MG63 (cell line): ENCODE measurements around the gene FUT1. TPM values are rescaled to one million over a fixed set of nuclear protein-coding genes. Genes with fewer than 3 reads are reported as not detected.
"Not testable (repeated sequence)": the region's sequence is repeated elsewhere in the genome, so short reads cannot be mapped to it uniquely, and the experiment has no call there.

Experiments
- DNase-seq: peaks from one replicate; pipeline ENCODE4 v3.0.0-alpha.2; 2020
- H3K27me3 ChIP-seq: fragments of 250-450 bp; sonication (Bioruptor Pico); 2 replicates; pipeline ENCODE4 v1.5.1; 2020; ENCODE audit warnings: mild to moderate bottlenecking, moderate library complexity
- H3K36me3 ChIP-seq: fragments of 250-450 bp; sonication (Bioruptor Pico); 2 replicates; pipeline ENCODE4 v1.5.1; 2020; ENCODE audit warnings: mild to moderate bottlenecking, moderate library complexity
- H3K4me3 ChIP-seq: fragments of 250-450 bp; sonication (Bioruptor Pico); 2 replicates; pipeline ENCODE4 v1.5.1; 2020; ENCODE audit warnings: mild to moderate bottlenecking, moderate library complexity
- H3K9me3 ChIP-seq: fragments of 250-450 bp; sonication (Bioruptor Pico); 2 replicates; pipeline ENCODE4 v1.5.1; 2020; ENCODE audit warnings: mild to moderate bottlenecking, moderate library complexity
- total RNA-seq: library from RNA; depleted of rRNA; stranded (reverse); fragments of >200 nt; shearing (Covaris generic); gene quantifications from 2 replicates; pipeline ENCODE4 v1.2.3, GENCODE V29; 2014; ENCODE audit warnings: low replicate concordance; rRNA removed

The FUT1 gene
- total RNA-seq: 0.07 and 0.16 TPM in 2 replicates

DNA sequence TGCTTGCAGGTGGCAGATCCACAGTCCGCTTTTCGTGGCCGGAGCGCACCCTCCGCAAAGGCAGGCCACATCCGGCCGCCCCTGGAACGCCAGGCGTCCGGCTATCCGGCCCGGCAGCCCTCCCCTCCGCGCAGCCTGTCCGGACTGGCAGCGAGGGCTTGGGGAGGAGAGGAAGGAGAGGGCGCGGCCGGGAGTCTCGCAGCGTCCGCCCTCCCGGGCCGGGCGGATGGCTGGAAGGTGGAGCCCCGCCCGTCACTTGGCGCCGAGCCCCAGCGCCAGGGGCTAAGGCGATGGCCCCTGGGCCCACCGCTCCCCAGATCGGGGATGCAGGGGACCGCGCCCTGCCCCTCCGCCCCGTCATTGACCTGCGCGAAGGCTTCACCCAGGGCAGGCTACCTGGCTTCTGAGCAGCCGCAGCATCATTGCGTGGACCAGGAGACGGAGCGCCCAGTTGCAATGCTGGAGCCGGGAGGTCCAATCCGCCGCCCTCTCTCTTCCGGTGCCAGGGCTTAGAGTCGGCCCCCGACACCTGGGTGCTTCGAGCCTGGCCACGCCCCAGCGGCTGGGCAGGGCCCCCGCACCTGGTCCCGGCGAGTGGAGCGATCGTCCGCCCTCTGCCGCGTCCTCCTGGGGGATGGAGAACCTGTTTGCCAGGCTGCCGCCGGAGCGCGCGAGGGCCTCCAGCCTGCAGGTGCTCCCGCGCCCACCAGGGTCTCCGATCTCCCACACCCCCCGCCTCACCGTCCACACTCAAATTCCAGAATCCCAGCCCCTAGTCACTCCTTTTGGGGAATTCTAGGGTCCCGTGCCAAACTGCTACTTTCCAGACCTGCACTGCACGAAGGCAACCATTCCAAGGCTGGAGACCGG lies at the start of gene FUT1:
FUT1 (minus strand) TSS at position 146 of the 870 bp plus-strand sequence. CDS start 1,360 bp downstream, outside the sequence.
- peak within 1 kb of the TSS; percentile 24 for H3K4me3 ChIP-seq
- H3K27me3 ChIP-seq: no peaks in the 10 kb centered on the region
- peak; percentile 64 for DNase-seq
- H3K9me3 ChIP-seq: no peaks in the 10 kb centered on the region
- no peaks in the 10 kb centered on the region for H3K36me3 ChIP-seq

DNA sequence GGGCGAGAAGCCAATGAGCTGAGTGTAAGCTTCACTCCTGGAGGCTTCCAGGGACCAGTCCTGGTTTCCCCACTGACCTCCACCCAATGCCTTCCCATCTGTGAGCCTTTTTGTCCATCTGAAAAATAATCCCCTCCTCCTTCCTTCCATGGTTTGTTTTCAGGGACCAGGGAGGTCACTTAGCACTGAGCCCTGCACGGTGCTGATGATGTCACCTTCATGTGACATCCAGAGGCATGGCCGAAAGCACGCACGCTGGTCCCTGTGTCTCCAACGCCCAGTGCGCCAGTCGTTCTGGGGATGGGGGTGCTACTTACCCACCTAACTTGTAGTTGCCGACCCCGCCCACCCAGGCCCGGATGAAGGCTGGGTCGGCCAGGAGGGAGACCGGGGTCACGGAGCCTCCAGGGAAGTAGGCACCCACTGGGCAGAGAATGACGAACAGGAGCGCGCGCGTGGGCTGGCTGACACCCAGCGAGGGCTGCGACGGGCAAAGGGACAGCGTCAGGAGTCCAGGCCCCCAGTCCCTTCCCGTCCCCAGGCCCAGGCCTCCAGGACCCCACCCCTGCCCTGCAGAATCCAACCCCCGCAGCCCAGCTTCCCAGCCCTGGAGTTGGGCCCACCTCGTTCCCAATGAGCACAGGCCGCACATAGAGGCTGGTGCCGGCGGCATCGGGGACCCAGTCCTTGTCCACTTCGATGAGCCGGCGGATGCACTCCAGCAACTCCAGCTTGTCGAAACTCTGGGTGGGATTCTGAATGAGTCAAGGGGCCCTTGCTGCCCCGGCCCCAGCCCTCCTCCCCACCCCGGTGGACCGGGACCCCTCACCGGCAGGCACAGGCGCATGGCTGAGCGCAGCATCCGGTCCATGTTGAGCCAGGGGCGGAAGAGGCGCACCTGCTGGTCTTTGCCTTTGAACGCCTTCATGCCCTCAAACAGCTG lies 47.2 kb upstream of the FUT1 start:
- DNase-seq: no peak
- H3K27me3 ChIP-seq: no peaks in the 10 kb centered on the region

GRCh38 chr19:48798937-48799336 lies 46.5 kb upstream of the FUT1 start:
- H3K4me3 ChIP-seq: no peak overlapping the region
- no peak for DNase-seq
- peaks cover 5% of the 10 kb centered on the region for H3K36me3 ChIP-seq
- H3K27me3 ChIP-seq: no peaks in the 10 kb centered on the region
- no peaks in the 10 kb centered on the region for H3K9me3 ChIP-seq

More for the DNA sequence above, 47.2 kb upstream of the FUT1 start:
- Histone ChIP-seq H3K9me3 (no peaks in the 10 kb centered on the region), H3K36me3 (peaks cover 5% of the 10 kb centered on the region), H3K4me3 (no peak overlapping the region)

GRCh38 chr19:48797103-48797502 lies 44.7 kb upstream of the FUT1 start:
- H3K4me3 ChIP-seq: no peak overlapping the region
- no peak for DNase-seq
- no peaks in the 10 kb centered on the region for H3K27me3 ChIP-seq
- peaks cover 5% of the 10 kb centered on the region for H3K36me3 ChIP-seq
- no peaks in the 10 kb centered on the region for H3K9me3 ChIP-seq

DNA sequence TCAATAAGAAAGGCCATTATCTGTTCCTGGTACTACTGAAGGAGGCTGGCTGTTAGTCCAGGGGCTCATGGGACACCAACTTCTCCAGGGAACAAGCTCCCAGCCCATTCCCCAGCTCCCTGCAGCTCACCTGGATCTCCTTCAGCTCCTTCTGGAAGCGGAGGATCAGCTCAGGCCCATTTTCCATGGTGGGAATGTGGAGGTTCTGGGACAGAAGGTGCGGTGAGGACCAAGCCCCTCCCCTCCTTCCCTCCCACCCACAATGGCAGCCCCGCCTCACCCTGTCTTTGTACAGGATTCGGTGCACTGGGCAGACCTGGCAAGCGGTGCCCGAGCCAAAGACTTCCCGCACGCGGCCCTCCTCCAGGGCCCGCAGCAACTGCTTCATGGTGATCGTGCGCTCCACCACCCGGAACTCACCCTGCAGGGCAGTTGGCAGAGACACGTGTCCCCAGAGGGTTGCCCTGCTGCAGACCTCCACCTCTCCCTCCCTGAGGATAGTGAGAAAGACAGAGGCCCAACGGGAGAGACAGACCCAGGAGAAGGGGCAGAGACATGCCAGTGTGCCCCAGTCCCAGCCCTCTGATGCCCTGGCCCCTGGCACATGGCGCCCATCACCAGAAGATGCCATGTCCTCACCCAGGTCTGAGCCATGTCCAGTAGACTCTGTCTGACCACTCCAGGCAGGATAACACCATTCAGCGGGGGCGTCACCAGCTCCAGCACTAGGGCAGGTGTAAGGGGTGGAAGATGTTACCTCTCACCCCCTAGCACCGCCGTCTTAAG lies 44.0 kb upstream of the FUT1 start:
- Histone ChIP-seq H3K27me3 (no peaks in the 10 kb centered on the region), H3K4me3 (no peak overlapping the region), H3K9me3 (no peaks in the 10 kb centered on the region), H3K36me3 (peaks cover 5% of the 10 kb centered on the region)
- no peak for DNase-seq

GRCh38 chr19:48795685-48796070 lies 43.2 kb upstream of the FUT1 start:
- H3K9me3 ChIP-seq: no peaks in the 10 kb centered on the region
- no peak overlapping the region for H3K4me3 ChIP-seq
- DNase-seq: peak; percentile 62
- H3K27me3 ChIP-seq: no peaks in the 10 kb centered on the region
- H3K36me3 ChIP-seq: peaks cover 5% of the 10 kb centered on the region

DNA sequence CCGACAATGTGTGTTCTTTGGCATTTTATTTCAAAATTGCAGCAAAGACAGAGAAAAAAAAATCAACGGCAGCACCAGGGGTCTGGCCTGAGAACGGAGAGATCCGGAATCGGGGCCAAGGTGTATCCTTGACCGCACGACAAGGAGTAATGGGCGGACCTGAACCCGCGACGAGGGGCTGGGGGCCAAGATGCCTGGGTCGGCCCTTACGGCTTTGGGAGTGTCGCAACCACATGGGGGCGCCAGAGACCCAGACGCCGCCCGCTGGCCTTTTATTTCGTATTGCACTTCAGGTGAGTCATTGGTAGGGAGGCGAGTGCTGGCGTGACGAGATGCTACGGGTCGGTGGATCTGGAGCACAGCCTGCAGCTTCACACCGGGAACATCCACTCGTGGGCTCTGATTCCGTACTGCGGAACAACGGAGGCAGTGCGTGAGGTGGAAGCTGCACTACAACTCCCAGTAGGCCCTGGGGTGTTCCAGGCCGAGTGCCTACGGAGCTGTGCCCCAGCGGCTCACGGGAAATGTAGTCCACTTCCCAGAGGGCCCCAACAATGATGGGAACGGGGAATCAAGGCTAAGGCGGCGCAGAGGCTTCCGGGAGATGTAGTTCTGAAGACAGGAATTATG lies 42.7 kb upstream of the FUT1 start:
- DNase-seq: peak; percentile 94
- no peaks in the 10 kb centered on the region for H3K9me3 ChIP-seq
- H3K36me3 ChIP-seq: peaks cover 5% of the 10 kb centered on the region
- peak overlapping the region; percentile 40 for H3K4me3 ChIP-seq
- H3K27me3 ChIP-seq: no peaks in the 10 kb centered on the region

- H3K27me3 ChIP-seq: no peaks in the 10 kb centered on the region
- H3K36me3 ChIP-seq: peaks cover 1% of the 10 kb centered on the region
- no peaks in the 10 kb centered on the region for H3K9me3 ChIP-seq
- DNase-seq: no peak
- H3K4me3 ChIP-seq: no peak overlapping the region
These were observed 41.9 kb upstream of the FUT1 start for GRCh38 chr19:48794291-48794690.

- Histone ChIP-seq H3K9me3 (no peaks in the 10 kb centered on the region), H3K4me3 (no peak overlapping the region), H3K36me3 (no peaks in the 10 kb centered on the region), H3K27me3 (no peaks in the 10 kb centered on the region)
- DNase-seq: no peak
These were observed 40.8 kb upstream of the FUT1 start for GRCh38 chr19:48793271-48793670.

GRCh38 chr19:48787331-48787730 lies 34.9 kb upstream of the FUT1 start:
- not testable (repeated sequence) for H3K4me3 ChIP-seq, H3K27me3 ChIP-seq, H3K9me3 ChIP-seq, H3K36me3 ChIP-seq, DNase-seq

GRCh38 chr19:48786422-48786821 lies 34.0 kb upstream of the FUT1 start:
- not testable (repeated sequence) for H3K27me3 ChIP-seq, H3K4me3 ChIP-seq, H3K9me3 ChIP-seq, H3K36me3 ChIP-seq, DNase-seq

DNA sequence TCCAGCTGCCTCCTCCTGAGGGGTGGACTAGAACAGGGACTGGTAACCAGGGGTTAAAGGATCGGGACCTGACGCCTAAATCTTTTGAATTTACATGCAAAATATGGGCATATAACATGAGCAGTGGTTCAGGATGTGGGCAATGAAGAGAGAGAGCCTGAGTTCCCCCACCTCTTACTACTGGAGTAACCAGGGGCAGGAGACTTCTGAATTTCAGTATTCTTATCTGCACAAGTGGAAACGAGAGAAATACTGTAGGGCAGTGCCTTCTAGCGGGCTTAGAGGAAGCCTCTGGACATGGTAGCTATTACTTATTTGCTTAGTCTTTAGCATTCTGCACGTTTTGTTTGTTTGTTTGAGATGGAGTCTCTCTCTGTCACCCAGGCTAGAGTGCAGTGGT lies 32.1 kb upstream of the FUT1 start:
- DNase-seq: no peak
- no peaks in the 10 kb centered on the region for H3K9me3 ChIP-seq
- H3K36me3 ChIP-seq: no peaks in the 10 kb centered on the region

DNA sequence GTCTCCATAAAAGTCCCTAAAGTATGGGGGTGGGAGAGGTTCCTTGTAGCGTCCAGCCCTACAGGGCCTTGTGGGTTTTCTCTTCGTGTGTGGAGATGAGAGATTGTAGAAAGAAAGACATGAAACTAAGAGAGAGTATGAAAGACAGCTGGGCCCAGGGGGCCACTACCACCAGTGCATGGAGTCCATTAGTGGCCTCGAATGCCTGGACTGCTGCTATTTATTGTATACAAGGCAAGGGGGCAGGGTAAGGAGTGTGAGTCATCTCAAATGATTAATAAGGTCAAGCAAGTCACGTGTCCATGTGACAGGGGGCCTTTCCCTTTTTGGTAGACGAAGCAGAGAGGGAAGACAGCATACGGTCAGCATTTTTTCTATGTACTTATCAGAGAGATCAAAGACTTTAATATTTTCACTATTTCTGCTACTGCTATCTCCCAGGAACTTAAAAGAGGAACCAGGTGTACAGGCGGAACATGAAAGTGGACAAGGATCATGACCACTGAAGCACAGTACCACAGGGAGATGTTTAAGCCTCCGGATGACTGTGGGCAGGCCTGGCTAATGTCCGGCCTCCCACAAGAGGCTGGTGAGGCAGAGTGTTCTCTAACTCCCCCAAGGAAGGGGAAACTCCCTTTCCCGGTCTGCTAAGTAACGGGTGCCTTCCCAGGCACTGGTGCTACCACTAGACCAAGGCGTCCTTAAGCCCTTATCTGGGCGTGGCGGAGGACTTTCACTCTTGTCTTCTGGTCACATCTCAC lies 28.4 kb upstream of the FUT1 start:
- no peaks in the 10 kb centered on the region for H3K36me3 ChIP-seq
- no peaks in the 10 kb centered on the region for H3K27me3 ChIP-seq
- no peak overlapping the region for H3K4me3 ChIP-seq
- no peak for DNase-seq
- H3K9me3 ChIP-seq: no peaks in the 10 kb centered on the region

More for the DNA sequence above, 32.1 kb upstream of the FUT1 start:
- no peaks in the 10 kb centered on the region for H3K27me3 ChIP-seq
- no peak overlapping the region for H3K4me3 ChIP-seq

DNA sequence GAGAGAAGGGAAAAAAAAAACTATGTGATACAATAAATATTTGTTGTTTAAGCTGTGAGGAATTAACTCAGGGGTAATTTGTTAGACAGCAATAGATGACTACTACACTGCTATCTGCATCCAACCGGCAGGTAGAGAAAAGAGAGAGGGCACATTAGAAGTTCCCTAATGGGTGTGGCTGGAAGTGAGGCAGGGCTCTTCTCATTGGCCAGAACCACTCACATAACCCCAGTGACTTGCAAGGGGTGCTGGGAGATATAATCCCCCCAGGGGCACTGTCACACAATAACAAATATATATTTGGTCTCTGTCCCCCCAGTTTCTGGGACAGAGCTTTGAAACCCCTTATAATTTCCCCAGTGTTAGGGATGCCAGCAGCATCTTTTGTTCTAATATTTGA lies 27.2 kb upstream of the FUT1 start:
- Histone ChIP-seq H3K36me3 (no peaks in the 10 kb centered on the region), H3K4me3 (no peak overlapping the region), H3K27me3 (no peaks in the 10 kb centered on the region), H3K9me3 (no peaks in the 10 kb centered on the region)
- no peak for DNase-seq

- no peak overlapping the region for H3K4me3 ChIP-seq
- H3K9me3 ChIP-seq: no peaks in the 10 kb centered on the region
- no peaks in the 10 kb centered on the region for H3K27me3 ChIP-seq
- no peaks in the 10 kb centered on the region for H3K36me3 ChIP-seq
- DNase-seq: no peak
These were observed 25.3 kb upstream of the FUT1 start for GRCh38 chr19:48777720-48778119.
